ENCODE measurements around the gene HSPA6.
"Not testable (repeated sequence)": the region's sequence is repeated elsewhere in the genome, so short reads cannot be mapped to it uniquely, and the experiment has no call there.

DNA sequence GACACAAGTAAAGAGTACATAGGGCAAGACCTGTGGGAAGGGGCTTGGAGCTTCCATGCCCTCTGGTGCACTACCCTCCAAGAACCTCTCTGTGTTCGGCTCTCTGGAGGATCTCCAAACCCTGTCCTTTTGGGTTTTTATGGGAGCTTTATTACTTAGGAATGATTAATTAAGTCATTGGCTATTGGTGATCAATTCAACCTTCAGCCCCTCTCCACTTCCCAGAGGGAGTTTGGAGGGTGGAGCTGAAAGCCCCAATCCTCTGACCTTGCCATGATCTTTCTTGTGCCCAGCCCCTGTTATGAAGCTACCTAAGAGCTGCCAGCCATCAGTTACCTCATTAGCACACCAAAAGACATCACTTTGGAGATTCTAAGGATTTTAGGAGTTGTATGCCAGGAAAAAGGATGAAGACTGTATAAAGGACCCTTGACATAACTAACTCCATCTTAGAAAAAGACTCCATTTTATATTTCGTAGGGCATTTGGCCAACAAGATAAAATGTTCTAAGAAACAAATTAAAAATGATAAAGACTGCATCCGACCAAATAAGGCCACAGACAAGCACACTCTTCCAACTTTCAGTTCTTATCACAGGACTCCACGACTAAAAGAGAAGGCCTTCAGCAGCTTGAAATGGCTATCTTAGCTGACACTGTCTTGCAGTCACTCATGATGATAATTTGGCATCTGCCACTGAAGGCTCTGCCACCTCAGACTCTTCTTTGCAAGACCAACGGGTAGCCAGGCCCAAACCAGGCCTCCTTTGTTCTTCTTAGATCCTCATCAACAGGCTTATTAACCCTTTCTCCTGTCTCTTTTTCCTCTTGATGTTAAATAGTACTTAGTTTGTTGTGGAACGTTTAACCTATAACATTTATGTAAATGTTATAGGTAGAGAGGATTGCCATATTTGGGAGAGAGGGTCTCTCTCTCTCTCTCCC, 33.4 kb downstream of the HSPA6 start:
- TF ChIP-seq, protein P1, sequence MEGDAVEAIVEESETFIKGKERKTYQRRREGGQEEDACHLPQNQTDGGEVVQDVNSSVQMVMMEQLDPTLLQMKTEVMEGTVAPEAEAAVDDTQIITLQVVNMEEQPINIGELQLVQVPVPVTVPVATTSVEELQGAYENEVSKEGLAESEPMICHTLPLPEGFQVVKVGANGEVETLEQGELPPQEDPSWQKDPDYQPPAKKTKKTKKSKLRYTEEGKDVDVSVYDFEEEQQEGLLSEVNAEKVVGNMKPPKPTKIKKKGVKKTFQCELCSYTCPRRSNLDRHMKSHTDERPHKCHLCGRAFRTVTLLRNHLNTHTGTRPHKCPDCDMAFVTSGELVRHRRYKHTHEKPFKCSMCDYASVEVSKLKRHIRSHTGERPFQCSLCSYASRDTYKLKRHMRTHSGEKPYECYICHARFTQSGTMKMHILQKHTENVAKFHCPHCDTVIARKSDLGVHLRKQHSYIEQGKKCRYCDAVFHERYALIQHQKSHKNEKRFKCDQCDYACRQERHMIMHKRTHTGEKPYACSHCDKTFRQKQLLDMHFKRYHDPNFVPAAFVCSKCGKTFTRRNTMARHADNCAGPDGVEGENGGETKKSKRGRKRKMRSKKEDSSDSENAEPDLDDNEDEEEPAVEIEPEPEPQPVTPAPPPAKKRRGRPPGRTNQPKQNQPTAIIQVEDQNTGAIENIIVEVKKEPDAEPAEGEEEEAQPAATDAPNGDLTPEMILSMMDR (IDR thresholded peaks at IDR 0.05; ENCODE audit: low read depth, low read length): not testable (repeated sequence)
- not testable (repeated sequence) for TF ChIP-seq EZH2phosphoT487 (IDR thresholded peaks at IDR 0.05; ENCODE audit: low read depth)
